Sigmoid colon (tissue), 4 donors: Measurements from ENCODE around the gene WASHC4.

ENCODE experiments used
- CTCF ChIP-seq, 4 experiments: fragments of 450-650 bp in 3 of 4; fragments of 200-600 bp in 1 of 4; IDR thresholded peaks; one replicate each; pipeline ENCODE4 v1.5.1; 2016 to 2019; ENCODE audit warnings: antibody characterized with exemption in 4 of 4, mild to moderate bottlenecking in 3 of 4, moderate library complexity in 2 of 4
- EP300 ChIP-seq, 4 donors: sonication (generic); formaldehyde crosslinking; IDR thresholded peaks; one replicate each; pipeline ENCODE4 v1.6.1; 2017; ENCODE audit warnings: antibody characterized with exemption in 4 of 4
- POLR2A ChIP-seq, 2 donors: fragments of 450-650 bp; IDR thresholded peaks; one replicate each; pipeline ENCODE4 v1.6.1; 2016; ENCODE audit warnings: antibody characterized with exemption in 2 of 2, mild to moderate bottlenecking in 2 of 2, moderate library complexity in 2 of 2
- POLR2AphosphoS5 ChIP-seq, 4 donors: sonication (generic); formaldehyde crosslinking; IDR thresholded peaks; one replicate each; pipeline ENCODE4 v1.6.1; 2017; ENCODE audit warnings: antibody characterized with exemption in 4 of 4

DNA sequence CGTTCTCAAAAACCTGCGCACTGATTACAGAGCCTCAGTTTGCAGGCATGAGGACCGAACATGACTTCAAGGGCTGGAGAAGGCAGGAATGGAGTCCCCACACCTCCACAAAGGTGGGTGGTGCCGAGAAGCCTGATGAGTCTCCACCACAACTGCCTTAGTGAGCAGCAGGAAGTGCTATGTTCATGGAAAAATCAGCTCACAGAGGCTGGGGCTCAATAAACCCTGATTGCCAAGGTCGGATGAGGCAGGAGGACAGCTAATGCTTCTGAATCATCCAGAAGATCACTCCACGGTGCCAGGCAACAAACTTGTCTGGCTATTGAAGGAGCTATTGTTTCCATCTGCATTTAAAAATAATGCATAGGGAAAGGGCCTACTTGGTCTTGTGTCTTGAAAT lies 97.4 kb downstream of the WASHC4 start:
- TF ChIP-seq CTCF (IDR thresholded peaks at IDR 0.05) (no peak), POLR2A (IDR thresholded peaks at IDR 0.05) (no peak), POLR2AphosphoS5 (IDR thresholded peaks at IDR 0.05) (no peak), EP300 (IDR thresholded peaks at IDR 0.05) (no peak)
